Activated CD4-positive, alpha-beta T cell treated with anti-CD3 and anti-CD28 coated beads for 48 hours (primary cell): ENCODE measurements around the gene DDR1.
A peak's percentile ranks its signal among the peaks of the same experiment; 100 is the strongest.
"Not testable (repeated sequence)": the region's sequence is repeated elsewhere in the genome, so short reads cannot be mapped to it uniquely, and the experiment has no call there.

ENCODE experiments used
- DNase-seq: peaks from one replicate; pipeline ENCODE4 v3.0.0-alpha.2; 2020

Gene DDR1

GRCh38 chr6:30922447-30922852, 38.1 kb downstream of the DDR1 start:
- no peak for DNase-seq

- not testable (repeated sequence) for DNase-seq
Observed at GRCh38 chr6:30924040-30924627, 39.8 kb downstream of the DDR1 start.

- no peak for DNase-seq
Observed at GRCh38 chr6:30926644-30927043, 42.3 kb downstream of the DDR1 start.

- not testable (repeated sequence) for DNase-seq
Observed at GRCh38 chr6:30927080-30927479, 42.8 kb downstream of the DDR1 start.

GRCh38 chr6:30928677-30929076, 44.4 kb downstream of the DDR1 start:
- DNase-seq: no peak

- no peak for DNase-seq
Observed at GRCh38 chr6:30930506-30930905, 46.2 kb downstream of the DDR1 start.

- no peak for DNase-seq
Observed at GRCh38 chr6:30931272-30931671, 47.0 kb downstream of the DDR1 start.

- DNase-seq: no peak
Observed at GRCh38 chr6:30931969-30932645, 47.8 kb downstream of the DDR1 start, which contains the start of gene SFTA2. TSS of gene SFTA2 (minus strand) at chr6:30932170. CDS start at chr6:30932096, 74 bp downstream.

- no peak for DNase-seq
Observed at GRCh38 chr6:30932665-30933365, 48.5 kb downstream of the DDR1 start.

- no peak for DNase-seq
Observed at GRCh38 chr6:30935018-30935417, 50.7 kb downstream of the DDR1 start.

GRCh38 chr6:30937265-30937664, 52.9 kb downstream of the DDR1 start:
- no peak for DNase-seq

- DNase-seq: no peak
Observed at GRCh38 chr6:30938730-30939129, 54.4 kb downstream of the DDR1 start.

- DNase-seq: no peak
Observed at GRCh38 chr6:30939473-30939872, 55.2 kb downstream of the DDR1 start.

GRCh38 chr6:30940361-30940986, 56.2 kb downstream of the DDR1 start, which contains the start of gene MUCL3:
TSS of gene MUCL3 (plus strand) at chr6:30940973. CDS start at chr6:30941000, 27 bp downstream.
- no peak for DNase-seq

GRCh38 chr6:30942338-30943060, 58.2 kb downstream of the DDR1 start:
- DNase-seq: peak; percentile 32

GRCh38 chr6:30944051-30944450, 59.7 kb downstream of the DDR1 start:
- DNase-seq: no peak

GRCh38 chr6:30945281-30945680, 61.0 kb downstream of the DDR1 start:
- no peak for DNase-seq

GRCh38 chr6:30947231-30947630, 62.9 kb downstream of the DDR1 start:
- DNase-seq: no peak

- no peak for DNase-seq
Observed at GRCh38 chr6:30948811-30949210, 64.5 kb downstream of the DDR1 start.
